Immature natural killer cell (primary cell): Measurements from ENCODE around the gene ARID4B. TPM values are rescaled to one million over a fixed set of nuclear protein-coding genes. Genes with fewer than 3 reads are reported as not detected.
"Not testable (repeated sequence)": the region's sequence is repeated elsewhere in the genome, so short reads cannot be mapped to it uniquely, and the experiment has no call there.

ENCODE experiments used
- DNase-seq, 3 donors: peaks; one replicate each; pipeline ENCODE4 v3.0.0; 2022; ENCODE audit warnings: mixed read lengths in 1 of 3
- H3K27ac Mint-ChIP-seq, 6 donors: one replicate each; pipeline ENCODE4 v1.8.0; 2020; ENCODE audit warnings: mixed read lengths in 6 of 6, mild to moderate bottlenecking in 5 of 6, inconsistent platforms in 4 of 6, moderate library complexity in 3 of 6
- H3K27me3 Mint-ChIP-seq, 3 donors: one replicate each; pipeline ENCODE4 v1.8.0; 2020 to 2021; ENCODE audit warnings: low read depth in 3 of 3, mild to moderate bottlenecking in 3 of 3, mixed read lengths in 3 of 3, moderate library complexity in 3 of 3, inconsistent platforms in 1 of 3
- H3K36me3 Mint-ChIP-seq, 3 donors: one replicate each; pipeline ENCODE4 v1.8.0; 2020; ENCODE audit warnings: mixed read lengths in 3 of 3, inconsistent platforms in 2 of 3, mild to moderate bottlenecking in 2 of 3
- H3K4me1 Mint-ChIP-seq, 2 donors: one replicate each; pipeline ENCODE4 v1.8.0; 2020; ENCODE audit warnings: inconsistent platforms in 2 of 2, mild to moderate bottlenecking in 2 of 2, mixed read lengths in 2 of 2, moderate library complexity in 1 of 2
- H3K4me3 Mint-ChIP-seq, 5 donors: one replicate each; pipeline ENCODE4 v1.8.0; 2020; ENCODE audit warnings: mild to moderate bottlenecking in 5 of 5, mixed read lengths in 5 of 5, inconsistent platforms in 3 of 5, moderate library complexity in 3 of 5
- H3K9me3 Mint-ChIP-seq, 6 donors: one replicate each; pipeline ENCODE4 v1.8.0; 2020; ENCODE audit warnings: mild to moderate bottlenecking in 6 of 6, mixed read lengths in 6 of 6, inconsistent platforms in 4 of 6, moderate library complexity in 3 of 6
- polyA plus RNA-seq, 3 donors: library from polyadenylated mRNA; unstranded; fragments of 300-500 nt; fragmentation: Illumina TruSeq; gene quantifications; one replicate each; pipeline ENCODE4 v1.2.3, GENCODE V29; 2021

ARID4B gene
- polyA plus RNA-seq, 3 donors from 2014 or later, result 28.3 to 77.9 (median 34.2) TPM

DNA sequence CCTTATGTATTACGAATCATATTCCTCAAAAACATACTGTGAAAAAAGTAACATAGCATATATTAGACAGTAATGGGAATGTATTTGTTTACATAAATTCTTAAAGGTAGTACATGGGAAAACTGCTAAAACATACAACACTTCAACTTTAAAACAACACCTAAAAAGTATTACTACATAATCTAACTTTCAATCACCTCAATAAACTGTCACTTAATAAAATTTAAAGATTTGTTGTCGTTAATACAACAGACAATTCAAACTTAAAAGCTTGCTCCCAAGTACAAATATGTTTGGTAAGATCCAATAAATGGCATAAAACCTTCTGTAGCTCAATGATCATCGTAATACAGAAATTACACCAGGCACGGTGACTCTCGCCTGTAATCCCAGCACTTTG is 3.7 kb downstream of the ARID4B start:
- H3K27me3 Mint-ChIP-seq, result peaks cover 7 to 20% (median 12%) of the 10 kb centered on the region in 3 donors
- peaks cover 0 to 4% (median 3%) of the 10 kb centered on the region in 3 donors for H3K36me3 Mint-ChIP-seq
- H3K27ac Mint-ChIP-seq, result peak overlapping the region in 4 of 6 donors; percentile 36 to 65 (median 50)
- H3K4me3 Mint-ChIP-seq, result peak overlapping the region; percentile 26 to 97 (median 60)
- H3K4me1 Mint-ChIP-seq, result peaks cover 64 to 70% of the 10 kb centered on the region in 2 donors
- DNase-seq, result no peak
- H3K9me3 Mint-ChIP-seq, result no peaks in the 10 kb centered on the region

DNA sequence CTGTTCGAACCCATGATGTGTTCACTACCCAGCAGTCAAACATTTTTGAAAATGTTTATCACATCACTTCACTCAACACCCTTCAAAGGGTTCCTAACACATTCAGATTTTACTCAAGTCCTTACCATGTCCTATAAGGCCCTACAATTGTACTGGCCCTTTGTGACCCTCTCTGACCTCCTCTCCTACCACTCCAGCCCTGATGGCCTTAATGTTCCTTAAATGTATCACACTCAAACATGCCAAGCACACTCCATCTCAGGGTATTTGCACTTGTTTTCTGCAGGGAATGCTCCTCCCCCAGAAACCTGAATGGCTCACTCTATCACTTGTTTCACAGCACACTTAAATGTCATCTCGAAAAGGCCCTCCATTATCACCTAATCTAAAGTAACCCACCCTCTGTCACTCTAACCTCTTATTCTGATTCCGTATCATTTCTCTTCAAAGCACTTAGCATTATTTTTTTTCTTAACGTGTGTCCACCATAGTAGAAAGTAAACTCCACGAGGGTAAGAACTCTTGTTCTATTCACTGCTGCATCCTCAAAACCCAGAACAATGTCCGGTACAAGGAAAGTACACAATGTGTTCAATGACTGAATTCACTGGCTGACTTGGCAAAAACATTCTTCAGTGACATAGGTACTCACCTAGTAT is 7.3 kb downstream of the ARID4B start:
- no peak for DNase-seq
- peak overlapping the region; percentile 1 to 65 (median 61) for H3K27ac Mint-ChIP-seq
- H3K27me3 Mint-ChIP-seq, result peaks cover 0 to 12% (median 6%) of the 10 kb centered on the region in 3 donors
- H3K4me1 Mint-ChIP-seq, result peaks cover 69 to 84% of the 10 kb centered on the region in 2 donors
- no peaks in the 10 kb centered on the region for H3K9me3 Mint-ChIP-seq
- H3K4me3 Mint-ChIP-seq, result peak overlapping the region in 4 of 5 donors; percentile 3 to 28 (median 16)
- H3K36me3 Mint-ChIP-seq, result peaks cover 4 to 8% (median 5%) of the 10 kb centered on the region in 3 donors

DNA sequence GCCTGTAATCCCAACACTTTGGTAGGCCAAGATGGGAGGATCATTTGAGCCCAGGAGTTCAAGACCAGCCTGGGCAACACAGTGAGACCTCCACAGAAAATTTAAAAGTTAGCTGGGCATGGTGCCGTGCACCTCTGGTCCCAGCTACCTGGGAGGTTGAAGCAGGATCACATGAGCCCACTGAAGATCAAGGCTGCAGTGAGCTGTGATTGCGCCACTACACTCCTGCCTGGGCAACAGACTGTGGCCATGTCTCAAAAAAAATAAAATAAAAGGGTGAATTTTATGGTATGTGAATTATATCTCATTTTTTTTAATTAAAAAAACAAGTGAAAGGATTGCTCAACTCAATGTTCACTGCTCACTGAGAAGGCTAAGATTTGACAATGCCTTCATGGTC is 8.7 kb downstream of the ARID4B start:
- Mint-ChIP-seq H3K27me3 (peaks cover 0 to 12% (median 6%) of the 10 kb centered on the region in 3 donors), H3K9me3 (no peaks in the 10 kb centered on the region), H3K36me3 (peaks cover 4 to 8% (median 5%) of the 10 kb centered on the region in 3 donors), H3K4me1 (peaks cover 67 to 84% of the 10 kb centered on the region in 2 donors), H3K27ac (peak overlapping the region in 3 of 6 donors; percentile 36 to 87 (median 69)), H3K4me3 (peak overlapping the region in 1 of 5 donors; percentile 25)
- DNase-seq, result no peak

DNA sequence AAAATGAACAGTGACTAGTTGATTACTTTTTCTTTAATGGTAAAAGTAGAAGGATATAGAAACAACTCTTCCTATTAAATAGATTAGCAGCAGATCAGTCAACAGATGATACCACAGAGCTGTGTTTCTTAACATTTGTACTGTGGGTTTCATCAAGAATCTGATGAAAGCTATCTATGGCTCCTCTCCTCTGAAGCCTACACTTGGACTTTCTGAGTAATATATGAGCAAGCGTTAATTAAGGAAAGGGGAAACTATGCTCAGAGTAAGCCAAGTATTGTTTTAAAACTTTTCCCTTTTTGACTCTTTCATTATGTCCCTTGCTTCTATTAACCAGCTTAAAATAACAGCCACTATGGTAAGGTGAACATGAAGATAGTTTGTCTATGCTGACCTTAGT is 10.8 kb downstream of the ARID4B start:
- H3K9me3 Mint-ChIP-seq, result no peaks in the 10 kb centered on the region
- no peak for DNase-seq
- H3K4me1 Mint-ChIP-seq, result peaks cover 75 to 88% of the 10 kb centered on the region in 2 donors
- H3K27ac Mint-ChIP-seq, result no peak overlapping the region
- H3K4me3 Mint-ChIP-seq, result no peak overlapping the region
- H3K36me3 Mint-ChIP-seq, result peaks cover 4 to 8% (median 5%) of the 10 kb centered on the region in 3 donors
- H3K27me3 Mint-ChIP-seq, result peaks cover 0 to 10% (median 3%) of the 10 kb centered on the region in 3 donors

DNA sequence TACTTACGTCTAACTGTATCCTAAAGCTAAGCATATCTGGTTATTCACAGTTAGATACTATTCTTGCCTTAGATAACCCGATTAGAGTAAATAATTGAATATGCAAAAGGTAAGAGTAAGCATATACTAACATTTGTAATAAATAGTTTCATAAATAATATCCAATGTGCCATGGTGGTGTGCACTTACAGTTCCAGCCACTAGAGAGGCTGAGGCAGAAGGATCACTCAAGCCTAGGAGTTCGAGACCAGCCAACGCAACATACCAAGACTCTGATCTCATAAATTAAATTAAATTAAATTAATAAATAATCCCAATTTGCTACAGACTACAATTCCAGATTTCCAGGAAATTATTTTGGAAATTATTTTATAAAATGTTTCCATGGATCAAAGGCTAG is 12.2 kb downstream of the ARID4B start:
- no peak overlapping the region for H3K4me3 Mint-ChIP-seq

DNA sequence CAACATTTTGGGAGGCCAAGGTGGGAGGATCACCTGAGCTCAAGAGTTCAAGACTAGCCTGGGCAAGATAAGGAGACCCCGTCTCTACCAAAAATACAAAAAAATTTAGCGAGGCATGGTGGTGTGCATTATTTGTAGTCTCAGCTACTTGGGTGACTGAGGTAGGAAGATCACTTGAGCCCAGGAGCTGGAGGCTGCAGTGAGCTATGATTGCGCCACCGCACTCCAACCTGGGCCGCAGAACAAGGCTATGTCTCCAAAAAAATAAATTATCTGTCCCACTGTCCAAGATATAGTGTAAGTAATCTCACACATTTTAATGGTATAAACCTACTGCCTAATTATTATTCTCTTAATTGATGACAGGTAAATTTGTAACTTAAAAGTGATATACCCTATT is 12.8 kb downstream of the ARID4B start:
- Mint-ChIP-seq H3K9me3 (no peaks in the 10 kb centered on the region), H3K4me1 (peaks cover 71 to 86% of the 10 kb centered on the region in 2 donors), H3K27ac (no peak overlapping the region), H3K4me3 (peak overlapping the region in 1 of 5 donors; percentile 6), H3K27me3 (peaks cover 0 to 3% (median 2%) of the 10 kb centered on the region in 3 donors), H3K36me3 (peaks cover 0 to 8% (median 5%) of the 10 kb centered on the region in 3 donors)
- DNase-seq, result no peak

More for the DNA sequence above, 12.2 kb downstream of the ARID4B start:
- H3K27me3 Mint-ChIP-seq, result peaks cover 0 to 3% (median 2%) of the 10 kb centered on the region in 3 donors
- peaks cover 71 to 86% of the 10 kb centered on the region in 2 donors for H3K4me1 Mint-ChIP-seq
- no peak for DNase-seq
- H3K36me3 Mint-ChIP-seq, result peaks cover 4 to 8% (median 5%) of the 10 kb centered on the region in 3 donors
- H3K9me3 Mint-ChIP-seq, result no peaks in the 10 kb centered on the region
- H3K27ac Mint-ChIP-seq, result no peak overlapping the region

DNA sequence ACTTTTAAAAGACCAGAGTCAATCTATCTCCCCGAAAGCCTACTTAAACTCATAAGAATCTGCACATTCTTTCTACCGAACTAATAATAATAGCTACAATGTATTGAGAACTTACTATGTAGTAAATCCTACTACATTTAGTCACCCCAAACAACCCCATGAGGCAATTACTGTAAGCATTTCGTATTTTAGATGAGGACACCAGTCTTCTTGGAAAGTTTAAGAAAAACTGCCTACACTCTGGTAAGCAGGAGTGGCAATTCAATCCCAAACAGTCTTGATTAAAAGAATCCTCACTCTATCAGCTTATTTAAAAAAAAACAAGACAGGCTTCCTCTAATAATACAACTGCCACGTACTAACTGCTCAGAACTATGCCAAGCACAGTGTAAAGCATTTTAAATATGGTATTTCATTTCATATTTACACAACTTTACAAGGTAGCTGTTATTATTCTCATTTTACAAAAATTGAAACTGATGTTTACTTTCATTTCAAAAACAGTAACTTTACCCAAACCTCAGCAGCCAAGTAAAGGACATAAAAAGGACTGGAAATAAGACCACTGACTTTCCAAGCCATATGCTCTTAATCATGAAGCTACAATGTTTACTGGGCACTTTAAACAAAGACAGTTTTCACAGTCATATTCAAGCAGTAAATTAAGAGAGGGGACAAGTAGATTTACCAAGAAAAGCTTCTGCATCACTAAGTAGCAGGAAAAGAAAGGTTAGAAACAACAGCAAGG is 13.9 kb downstream of the ARID4B start:
- Mint-ChIP-seq H3K4me3 (peak overlapping the region in 4 of 5 donors; percentile 19 to 51 (median 46)), H3K27me3 (peaks cover 0 to 3% (median 2%) of the 10 kb centered on the region in 3 donors), H3K36me3 (peaks cover 0 to 8% (median 5%) of the 10 kb centered on the region in 3 donors), H3K27ac (peak overlapping the region in 5 of 6 donors; percentile 31 to 54 (median 41)), H3K4me1 (peaks cover 67 to 83% of the 10 kb centered on the region in 2 donors), H3K9me3 (no peaks in the 10 kb centered on the region)
- DNase-seq, result no peak

DNA sequence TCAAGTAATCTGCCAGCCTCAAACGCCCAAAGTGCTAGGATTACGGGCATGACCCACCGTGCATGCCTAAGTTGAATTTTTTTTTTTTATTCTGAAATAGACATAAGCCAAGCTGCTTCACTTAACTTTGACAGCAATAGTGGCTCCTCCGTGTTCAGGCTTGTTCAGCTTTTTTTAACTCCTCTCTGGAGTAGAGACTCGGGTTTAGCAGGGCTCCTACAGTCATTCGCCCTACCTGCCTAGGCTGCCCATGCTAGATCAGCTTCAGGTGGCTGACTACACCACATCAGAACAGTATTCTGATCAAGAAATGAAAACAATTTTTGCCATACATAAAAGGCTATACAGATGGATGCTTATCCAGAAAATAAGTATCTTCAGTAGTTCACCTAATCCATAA is 14.7 kb downstream of the ARID4B start:
- Mint-ChIP-seq H3K4me1 (peaks cover 60 to 75% of the 10 kb centered on the region in 2 donors), H3K27ac (peak overlapping the region; percentile 1 to 75 (median 29)), H3K27me3 (no peaks in the 10 kb centered on the region), H3K9me3 (no peaks in the 10 kb centered on the region), H3K36me3 (peaks cover 0 to under 1% (median 0%) of the 10 kb centered on the region in 3 donors), H3K4me3 (peak overlapping the region in 4 of 5 donors; percentile 7 to 51 (median 42))
- DNase-seq, result no peak

DNA sequence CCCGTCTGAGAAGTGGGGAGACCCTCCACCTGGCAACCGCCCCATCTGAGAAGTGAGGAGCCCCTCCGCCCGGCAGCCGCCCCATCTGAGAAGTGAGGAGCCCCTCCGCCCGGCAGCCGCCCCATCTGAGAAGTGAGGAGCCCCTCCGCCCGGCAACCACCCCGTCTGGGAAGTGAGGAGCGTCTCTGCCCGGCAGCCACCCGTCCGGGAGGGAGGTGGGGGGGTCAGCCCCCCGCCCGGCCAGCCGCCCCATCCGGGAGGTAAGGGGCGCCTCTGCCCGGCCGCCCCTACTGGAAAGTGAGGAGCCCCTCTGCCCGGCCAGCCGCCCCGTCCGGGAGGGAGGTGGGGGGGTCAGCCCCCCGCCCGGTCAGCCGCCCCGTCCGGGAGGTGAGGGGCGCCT is 18.8 kb downstream of the ARID4B start:
- H3K4me1 Mint-ChIP-seq, result peaks cover 73 to 79% of the 10 kb centered on the region in 2 donors
- not testable (repeated sequence) for H3K4me3 Mint-ChIP-seq, H3K9me3 Mint-ChIP-seq, H3K27me3 Mint-ChIP-seq, H3K27ac Mint-ChIP-seq, DNase-seq, H3K36me3 Mint-ChIP-seq

DNA sequence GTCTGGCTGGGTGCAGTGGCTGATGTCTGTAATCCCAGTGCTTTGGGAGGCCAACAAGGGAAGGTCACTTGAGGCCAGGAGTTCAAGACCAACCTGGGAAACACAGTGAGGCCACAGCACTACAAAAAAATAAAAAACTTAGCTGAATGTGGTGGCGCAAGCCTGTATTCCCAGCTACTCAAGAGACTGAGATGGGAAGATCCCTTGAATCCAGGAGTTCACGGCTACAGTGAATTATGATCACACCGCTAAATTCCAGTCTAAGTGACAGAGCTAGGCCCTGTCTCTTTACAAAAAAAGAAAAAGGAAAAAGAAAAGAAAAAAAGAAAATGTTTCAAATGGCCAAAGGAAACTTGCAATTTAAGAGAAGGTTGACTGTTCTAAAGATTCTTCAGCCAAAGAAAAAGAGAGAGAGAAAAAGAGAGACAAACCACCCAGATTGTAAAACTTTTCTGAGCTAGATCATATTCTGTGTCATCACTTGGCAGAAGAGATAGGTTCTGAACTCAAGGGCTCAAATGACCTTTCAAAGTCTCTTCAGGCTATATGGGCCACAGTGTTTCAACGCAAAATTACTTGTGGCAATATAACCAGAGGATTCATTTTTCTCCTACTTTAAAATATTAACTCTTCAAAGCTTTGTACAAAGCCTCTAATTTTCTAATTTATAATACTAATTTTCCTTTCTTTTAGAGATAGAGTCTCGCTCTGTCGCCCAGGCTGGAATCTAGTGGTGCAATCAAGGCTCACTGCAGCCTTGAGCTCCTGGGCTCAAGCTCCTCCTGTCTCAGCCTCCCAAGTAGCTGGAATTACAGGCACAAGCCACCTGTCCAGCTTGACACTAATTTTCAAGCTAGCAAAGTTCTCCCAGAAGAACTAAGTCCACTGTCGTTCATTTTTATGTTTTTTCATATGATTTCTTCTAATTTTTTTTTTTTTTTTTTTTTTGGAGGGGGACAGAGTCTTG is 20.5 kb downstream of the ARID4B start:
- no peak for DNase-seq
- Mint-ChIP-seq H3K4me3 (no peak overlapping the region), H3K36me3 (no peaks in the 10 kb centered on the region), H3K27me3 (peaks cover 0 to 6% (median 0%) of the 10 kb centered on the region in 3 donors), H3K9me3 (no peaks in the 10 kb centered on the region), H3K4me1 (peaks cover 71 to 79% of the 10 kb centered on the region in 2 donors), H3K27ac (peak overlapping the region; percentile 44 to 84 (median 52))

DNA sequence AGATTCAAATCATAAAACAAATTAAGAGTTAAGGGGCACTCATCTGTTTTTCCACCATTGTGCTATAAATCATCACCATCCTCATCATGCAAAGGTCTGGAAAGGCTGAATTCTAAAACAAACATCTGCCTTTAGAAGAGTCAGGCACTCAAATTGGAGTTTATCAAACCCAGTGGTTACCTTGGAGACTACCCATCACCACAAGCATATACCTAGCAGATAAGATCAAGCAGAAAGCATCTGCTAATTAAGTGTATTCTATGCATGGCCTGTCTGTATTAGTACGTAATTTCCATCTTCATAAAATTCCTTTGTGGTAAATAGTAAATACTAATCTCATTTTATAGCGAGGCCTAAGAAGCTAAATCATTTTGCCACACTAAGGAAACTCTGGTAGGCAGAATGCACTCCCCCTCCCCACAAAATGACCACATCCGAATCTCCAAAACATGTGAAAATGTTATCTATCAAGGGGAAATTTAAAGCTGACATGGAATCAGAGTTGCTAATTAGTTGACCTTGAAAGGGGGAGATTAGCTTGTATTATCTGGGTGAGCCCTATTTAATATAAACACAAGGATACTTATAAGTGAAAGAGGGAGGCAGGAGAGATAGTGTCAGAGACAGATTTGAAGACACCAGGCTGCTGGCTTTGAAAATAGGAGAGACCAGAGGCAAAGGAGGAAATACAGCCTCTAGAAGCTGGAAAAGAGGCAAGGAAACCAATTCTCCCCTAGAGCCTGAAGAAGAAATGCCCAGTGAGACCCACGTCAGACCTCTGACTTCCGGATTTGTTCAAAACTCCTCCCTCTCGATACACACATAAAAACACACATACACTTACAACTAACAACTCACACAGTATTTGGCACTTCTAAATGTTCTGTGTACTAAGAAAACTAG is 23.2 kb downstream of the ARID4B start:
- peaks cover 61 to 62% of the 10 kb centered on the region in 2 donors for H3K4me1 Mint-ChIP-seq
- peak; percentile 56 to 59 (median 58) for DNase-seq
- H3K9me3 Mint-ChIP-seq, result no peaks in the 10 kb centered on the region

DNA sequence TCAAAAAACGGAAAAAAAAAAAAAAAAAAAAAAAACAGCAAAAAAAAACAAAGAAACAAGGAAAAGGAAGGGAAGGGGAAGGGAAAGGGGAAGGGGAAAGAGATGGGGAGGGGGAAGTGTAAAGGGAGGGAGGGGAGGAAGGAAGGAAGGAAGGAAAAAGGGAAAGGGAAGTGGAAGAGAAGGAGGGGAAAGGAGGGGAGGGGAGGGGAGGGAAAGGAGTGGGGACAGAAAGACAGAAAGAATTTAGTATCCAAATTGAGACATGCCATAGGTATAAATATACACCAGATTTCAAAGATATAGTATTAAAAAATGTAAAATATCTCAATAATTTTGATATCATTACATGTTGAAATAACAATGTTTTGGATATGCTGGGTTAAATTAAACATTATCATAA is 25.8 kb downstream of the ARID4B start:
- Mint-ChIP-seq H3K27ac (no peak overlapping the region), H3K4me1 (peaks cover 76 to 78% of the 10 kb centered on the region in 2 donors), H3K4me3 (no peak overlapping the region), H3K9me3 (no peaks in the 10 kb centered on the region), H3K36me3 (no peaks in the 10 kb centered on the region), H3K27me3 (peaks cover 0 to 11% (median 2%) of the 10 kb centered on the region in 3 donors)
- no peak for DNase-seq

More for the DNA sequence above, 23.2 kb downstream of the ARID4B start:
- no peaks in the 10 kb centered on the region for H3K36me3 Mint-ChIP-seq
- H3K27me3 Mint-ChIP-seq, result peaks cover 0 to 6% (median 0%) of the 10 kb centered on the region in 3 donors
- H3K27ac Mint-ChIP-seq, result peak overlapping the region; percentile 89 to 96 (median 92)
- H3K4me3 Mint-ChIP-seq, result peak overlapping the region; percentile 57 to 85 (median 72)
